D721Med (cell line): ENCODE results near the gene TFDP2.
A peak's percentile ranks its signal among the peaks of the same experiment; 100 is the strongest.

ENCODE experiments used
- DNase-seq: peaks from one replicate; pipeline ENCODE4 v3.0.0; 2011; ENCODE audit warnings: low spot score; ENCODE audit not compliant: insufficient read length
- FAIRE-seq: peaks from 2 replicates; lab custom pipeline; 2011; peaks lifted over from hg19 to GRCh38; lab: Jason Lieb, UNC
- TF ChIP-seq, protein P1 (sequence below): IDR thresholded peaks from 2 replicates; pipeline ENCODE4 v1.5.1; 2012; ENCODE audit warnings: mild to moderate bottlenecking, control low read depth; ENCODE audit not compliant: insufficient read depth; ENCODE audit errors: missing control alignments

TFDP2 gene

GRCh38 chr3:142051351-142051750 is 98.0 kb downstream of the TFDP2 start:
- FAIRE-seq (no peak), DNase-seq (no peak)
- TF ChIP-seq, protein P1, sequence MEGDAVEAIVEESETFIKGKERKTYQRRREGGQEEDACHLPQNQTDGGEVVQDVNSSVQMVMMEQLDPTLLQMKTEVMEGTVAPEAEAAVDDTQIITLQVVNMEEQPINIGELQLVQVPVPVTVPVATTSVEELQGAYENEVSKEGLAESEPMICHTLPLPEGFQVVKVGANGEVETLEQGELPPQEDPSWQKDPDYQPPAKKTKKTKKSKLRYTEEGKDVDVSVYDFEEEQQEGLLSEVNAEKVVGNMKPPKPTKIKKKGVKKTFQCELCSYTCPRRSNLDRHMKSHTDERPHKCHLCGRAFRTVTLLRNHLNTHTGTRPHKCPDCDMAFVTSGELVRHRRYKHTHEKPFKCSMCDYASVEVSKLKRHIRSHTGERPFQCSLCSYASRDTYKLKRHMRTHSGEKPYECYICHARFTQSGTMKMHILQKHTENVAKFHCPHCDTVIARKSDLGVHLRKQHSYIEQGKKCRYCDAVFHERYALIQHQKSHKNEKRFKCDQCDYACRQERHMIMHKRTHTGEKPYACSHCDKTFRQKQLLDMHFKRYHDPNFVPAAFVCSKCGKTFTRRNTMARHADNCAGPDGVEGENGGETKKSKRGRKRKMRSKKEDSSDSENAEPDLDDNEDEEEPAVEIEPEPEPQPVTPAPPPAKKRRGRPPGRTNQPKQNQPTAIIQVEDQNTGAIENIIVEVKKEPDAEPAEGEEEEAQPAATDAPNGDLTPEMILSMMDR = no peak

- DNase-seq (no peak), FAIRE-seq (no peak)
- TF ChIP-seq, protein P1 = no peak
Measured at GRCh38 chr3:142047021-142047369, 102.3 kb downstream of the TFDP2 start.

DNA sequence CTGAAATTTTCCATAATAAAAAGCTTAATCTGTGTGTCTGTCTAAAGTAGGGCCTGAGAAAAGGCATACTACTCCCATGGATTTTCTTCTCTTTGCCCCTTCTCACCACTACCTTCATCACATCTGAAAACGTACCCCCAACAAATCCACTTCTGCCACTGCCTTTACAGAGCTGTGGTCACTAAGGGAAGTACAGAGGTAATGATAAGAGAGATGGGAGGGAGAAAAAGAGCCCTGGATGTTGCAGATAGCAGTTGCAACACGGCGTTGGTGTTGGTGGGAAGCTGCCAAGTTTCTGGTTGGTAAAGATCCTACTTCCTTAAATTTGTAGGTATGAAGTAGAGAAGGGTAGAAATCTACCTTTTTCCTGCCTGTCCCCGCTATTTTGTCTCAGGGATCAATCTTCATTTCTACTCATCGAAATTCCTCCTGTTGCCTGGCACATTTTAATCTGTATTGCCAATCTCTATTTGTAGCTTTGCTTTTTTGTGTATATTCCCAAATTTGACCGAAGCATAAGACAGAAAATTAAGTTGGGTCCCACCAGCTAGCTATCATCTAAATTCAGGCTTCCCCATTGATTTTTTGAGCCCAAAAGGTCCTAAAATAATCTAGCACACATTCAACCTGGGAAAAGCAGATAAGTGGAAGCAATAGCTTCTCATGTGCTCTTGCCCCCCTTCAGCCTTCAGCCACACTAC is 102.9 kb downstream of the TFDP2 start:
- no peak for FAIRE-seq
- no peak for DNase-seq
- TF ChIP-seq, protein P1 = no peak

GRCh38 chr3:142040941-142041491 is 108.3 kb downstream of the TFDP2 start:
- peak; percentile 80 for FAIRE-seq
- TF ChIP-seq, protein P1 = no peak
- no peak for DNase-seq

GRCh38 chr3:142035308-142035922 is 113.9 kb downstream of the TFDP2 start:
- no peak for DNase-seq
- TF ChIP-seq, protein P1 = no peak
- FAIRE-seq = no peak

GRCh38 chr3:142033292-142033691 is 116.1 kb downstream of the TFDP2 start:
- DNase-seq (no peak), FAIRE-seq (no peak)
- TF ChIP-seq, protein P1 = no peak

DNA sequence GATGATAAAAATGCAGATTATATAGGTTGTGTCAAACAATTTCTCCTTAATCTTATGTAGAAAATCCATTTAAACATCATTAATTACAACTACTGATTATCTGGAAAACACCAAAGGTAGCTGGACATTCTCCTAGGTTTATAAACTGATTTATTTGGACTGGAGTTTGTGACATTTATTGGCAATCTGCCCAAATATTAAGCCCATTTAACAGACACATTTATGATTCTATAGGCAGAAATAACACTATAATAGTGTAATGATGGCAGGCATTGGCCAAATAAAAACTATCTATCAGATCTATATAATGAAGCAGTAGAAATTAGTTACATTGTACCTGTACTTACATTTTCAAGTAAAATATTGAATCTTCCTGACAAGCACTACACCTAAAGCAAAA is 117.8 kb downstream of the TFDP2 start:
- FAIRE-seq = no peak
- TF ChIP-seq, protein P1 = no peak

More for the DNA sequence above, 117.8 kb downstream of the TFDP2 start:
- no peak for DNase-seq
